HL-60/S4 treated with phorbol 12-myristate 13-acetate at 8.2 ng/mL for 4 days and 3 days (cell line): ENCODE data around the gene TUT1.
"Not testable (repeated sequence)": the region's sequence is repeated elsewhere in the genome, so short reads cannot be mapped to it uniquely, and the experiment has no call there.

Experiments
- in situ Hi-C: fragments of 300-500 bp; cut with MboI; formaldehyde crosslinking; loops from 2 replicates; pipeline ENCODE4 v1.15.0; 2022; ENCODE audit warnings: low sequenced_read_pairs

TUT1 gene

GRCh38 chr11:62604460-62605120 lies 13.3 kb upstream of the TUT1 start:
- in situ Hi-C loops = no loop called here

DNA sequence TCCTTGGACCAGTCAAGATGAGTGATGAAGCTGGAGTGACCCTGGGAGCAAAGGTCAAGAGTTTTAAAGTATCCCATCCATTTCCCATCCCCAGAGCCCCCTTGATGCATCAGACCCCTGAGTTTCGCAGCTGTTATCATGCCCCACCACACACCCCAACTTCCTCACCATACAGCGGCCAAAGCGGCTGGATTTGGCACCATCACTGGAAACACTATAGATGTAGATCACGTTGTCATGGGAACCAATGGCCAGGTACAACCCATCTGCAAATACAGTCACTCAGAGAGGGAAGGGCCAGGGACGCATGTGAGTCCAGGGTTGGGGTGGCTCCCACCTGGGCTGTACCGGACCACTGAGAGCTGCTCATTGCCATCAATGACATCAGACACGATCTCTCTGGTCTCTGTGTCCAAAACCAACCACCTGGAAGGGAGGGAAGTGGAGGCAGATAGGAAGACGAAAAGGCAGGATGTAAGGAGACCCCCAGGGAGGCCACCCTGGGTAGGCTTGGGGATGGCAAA lies 12.5 kb upstream of the TUT1 start:
- in situ Hi-C loops = no loop called here

DNA sequence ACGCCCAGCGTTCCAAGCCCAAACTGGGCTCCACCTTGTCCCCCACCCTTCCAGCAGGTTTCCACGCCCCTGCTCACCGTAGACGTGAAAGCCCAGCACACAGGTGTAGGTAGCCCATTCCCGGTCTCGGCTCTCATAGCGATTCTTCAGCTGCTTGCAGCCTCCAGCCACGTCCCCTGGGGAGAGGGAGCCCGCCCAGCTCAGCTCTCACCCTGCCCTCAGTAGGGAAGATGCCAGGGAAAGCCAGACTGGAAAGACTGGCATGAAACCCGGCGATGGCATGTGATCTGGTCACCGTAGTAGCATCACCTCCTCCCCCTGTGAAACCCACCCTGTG lies 11.7 kb upstream of the TUT1 start:
- in situ Hi-C loops = no loop called here

- in situ Hi-C loops = no loop called here
These were observed 11.1 kb upstream of the TUT1 start for GRCh38 chr11:62602141-62603071.

GRCh38 chr11:62601372-62602140 lies 10.2 kb upstream of the TUT1 start, which contains the start of gene MTA2:
TSS of gene MTA2 (minus strand) at chr11:62601865. CDS start at chr11:62601450, 415 bp downstream.
- in situ Hi-C loops = no loop called here

DNA sequence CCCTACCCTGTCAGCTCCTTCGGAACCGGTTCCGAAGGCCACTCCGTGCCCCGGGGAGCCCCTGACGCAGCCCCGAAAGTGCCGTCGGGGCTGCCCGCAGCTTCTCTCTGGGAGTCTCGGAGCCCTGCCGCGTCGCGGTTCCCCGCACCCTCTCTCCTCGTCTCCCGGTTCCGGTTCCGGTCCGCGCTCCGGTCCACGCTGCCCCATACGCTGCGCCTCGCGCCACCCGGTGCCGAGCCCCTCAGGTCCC lies 9.7 kb upstream of the TUT1 start:
- in situ Hi-C loops = no loop called here

GRCh38 chr11:62600367-62601121 lies 9.2 kb upstream of the TUT1 start:
- in situ Hi-C loops = no loop called here

DNA sequence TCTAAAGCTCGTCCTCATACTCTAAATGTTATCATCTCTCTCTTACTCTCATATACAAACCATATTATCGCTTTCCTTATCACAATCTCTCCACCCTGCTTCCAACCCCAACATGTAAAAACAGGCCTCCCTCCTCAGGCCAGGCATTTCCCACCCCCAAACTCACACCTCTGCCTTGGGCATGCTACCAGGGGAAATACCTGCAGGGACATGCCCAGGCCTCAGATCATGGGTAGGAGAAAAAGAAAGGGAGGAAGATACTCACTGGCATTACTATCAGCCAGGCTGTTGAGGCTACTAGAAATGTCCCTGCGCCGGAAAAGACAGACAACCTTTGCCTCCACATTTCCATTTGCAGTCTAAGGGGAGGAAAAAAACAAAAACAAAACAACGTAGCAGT lies 8.6 kb upstream of the TUT1 start:
- in situ Hi-C loops = no loop called here

- in situ Hi-C loops = no loop called here
These were observed 7.9 kb upstream of the TUT1 start for GRCh38 chr11:62599069-62599696.

GRCh38 chr11:62595124-62595523 lies 3.8 kb upstream of the TUT1 start:
- in situ Hi-C loops = no loop called here

- in situ Hi-C loops = no loop called here
These were observed 2.2 kb upstream of the TUT1 start for GRCh38 chr11:62593434-62594044.

GRCh38 chr11:62592989-62593421 lies 1.7 kb upstream of the TUT1 start:
- in situ Hi-C loops = no loop called here

DNA sequence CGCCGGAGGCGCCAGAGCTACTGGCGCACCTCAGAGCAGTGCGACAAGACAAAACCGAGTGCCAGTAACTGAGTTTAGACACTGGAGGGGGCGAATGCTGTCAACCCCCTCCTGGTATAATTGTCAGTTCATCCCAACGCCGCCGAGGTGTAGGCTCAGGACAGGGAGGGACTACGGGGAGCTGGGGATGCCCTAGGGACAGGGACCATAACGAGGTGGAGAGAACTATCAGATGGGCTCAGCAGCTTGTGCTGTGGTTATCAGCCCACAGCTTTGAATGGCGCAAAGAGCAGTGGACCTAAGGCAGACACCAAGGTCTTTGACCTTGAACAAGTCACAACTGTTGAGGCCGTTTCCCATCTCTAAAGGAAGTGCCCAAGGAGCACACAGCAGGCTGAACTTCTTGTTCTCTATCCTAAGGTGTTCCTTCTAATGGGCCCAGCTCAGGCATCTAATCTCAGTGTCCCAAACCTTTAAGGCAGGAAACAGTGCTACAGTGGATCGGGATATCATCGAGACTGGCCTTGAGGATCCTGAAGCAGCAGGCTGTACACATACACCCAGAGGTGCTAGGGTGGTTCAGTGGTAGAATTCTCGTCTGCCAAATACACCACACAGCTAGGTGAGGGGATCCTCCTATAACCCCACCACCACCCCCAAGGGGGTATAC lies 958 bp upstream of the TUT1 start:
- in situ Hi-C loops = no loop called here

DNA sequence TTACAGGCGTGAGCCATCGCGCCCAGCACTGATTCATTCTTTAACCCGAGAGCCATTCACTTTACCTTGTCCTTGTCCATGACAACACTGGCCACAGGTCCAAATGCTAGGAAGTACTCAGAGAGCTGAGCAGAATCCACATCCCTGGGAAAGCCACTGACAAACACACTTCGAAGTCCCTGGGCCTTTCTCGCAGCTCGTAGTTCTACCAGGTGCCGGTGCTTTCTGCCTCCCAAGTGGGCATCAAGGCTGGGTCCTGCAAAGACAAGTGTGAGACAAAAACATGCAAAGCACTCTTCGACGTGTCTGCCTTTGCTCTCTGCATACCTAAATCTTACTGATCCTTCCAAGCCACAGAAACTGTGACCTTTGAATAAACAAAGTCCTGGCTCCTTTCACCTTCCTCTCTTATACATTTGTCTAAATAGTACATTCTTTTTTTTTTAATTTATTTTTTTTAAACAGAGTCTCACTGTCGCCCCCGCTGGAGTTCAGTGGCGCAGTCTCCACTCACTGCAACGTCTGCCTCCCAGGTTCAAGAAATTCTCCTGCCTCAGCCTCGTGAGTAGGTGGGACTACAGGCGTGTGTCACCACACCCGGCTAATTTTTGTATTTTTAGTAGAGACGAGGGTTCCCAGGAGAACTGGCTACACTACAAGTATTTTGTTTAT lies 2.2 kb downstream of the TUT1 start:
- in situ Hi-C loops = no loop called here

DNA sequence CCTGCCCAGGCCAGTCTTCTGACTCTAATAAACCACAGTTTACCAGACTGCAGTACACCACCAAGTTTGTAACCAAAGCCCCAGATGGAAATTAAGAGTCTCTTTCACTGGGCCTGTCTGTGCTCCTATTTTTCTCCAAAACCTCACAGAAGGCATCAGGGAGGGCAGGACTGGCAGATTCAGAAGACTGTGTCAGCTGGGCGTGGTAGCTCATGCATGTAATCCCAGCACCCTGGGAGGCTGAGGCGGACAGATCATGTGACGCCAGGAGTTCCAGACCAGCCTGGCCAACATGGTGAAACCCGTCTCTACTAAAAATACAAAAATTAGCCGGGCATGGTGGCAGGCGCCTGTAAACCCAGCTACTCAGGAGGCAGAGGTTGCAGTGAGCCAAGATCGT lies 6.0 kb downstream of the TUT1 start:
- in situ Hi-C loops = not testable (repeated sequence)

GRCh38 chr11:62581735-62582134 lies 9.6 kb downstream of the TUT1 start:
- in situ Hi-C loops = not testable (repeated sequence)

DNA sequence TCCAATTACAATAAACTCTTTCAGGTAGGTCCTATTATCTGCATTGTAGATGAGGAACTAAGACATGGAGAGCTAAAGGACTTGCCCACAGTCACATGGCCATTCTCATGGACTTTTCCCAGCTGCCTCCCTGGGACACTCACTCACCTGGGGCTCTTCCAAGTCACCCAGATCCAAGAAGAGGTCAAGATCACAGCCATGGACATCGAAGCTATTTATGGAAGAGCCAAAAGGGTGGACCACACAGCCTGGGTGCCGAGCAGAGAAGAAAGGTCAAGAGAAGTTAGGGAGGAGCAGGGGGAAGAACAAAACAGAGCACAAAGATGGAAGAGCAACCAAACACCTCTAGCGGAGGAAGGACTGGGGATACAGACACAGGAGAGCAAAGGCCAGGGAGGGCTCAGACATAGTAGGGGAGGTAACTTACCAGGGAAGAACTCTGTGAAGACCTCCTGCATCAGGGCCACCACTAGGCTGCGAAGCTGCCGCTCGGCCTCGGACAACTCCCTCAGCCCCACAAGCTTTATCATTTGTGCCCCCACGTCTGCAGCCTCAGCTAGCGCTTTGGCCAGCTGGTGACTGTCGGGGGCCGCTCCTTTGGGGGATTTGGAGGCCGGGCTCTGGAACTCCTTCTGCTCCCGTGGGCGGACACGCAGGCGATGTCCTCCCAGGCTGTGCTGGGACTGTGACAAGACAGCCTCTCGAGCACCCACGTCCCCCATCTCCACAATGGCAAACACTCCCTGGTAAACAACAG lies 10.2 kb downstream of the TUT1 start:
- in situ Hi-C loops = no loop called here

- in situ Hi-C loops = no loop called here
These were observed 12.1 kb downstream of the TUT1 start for GRCh38 chr11:62579252-62579651.
